Esophagus squamous epithelium (tissue), 5 donors: ENCODE data around the gene H19. TPM values are rescaled to one million over a fixed set of nuclear protein-coding genes. Genes with fewer than 3 reads are reported as not detected.

ENCODE experiments used
- DNase-seq: peaks from one replicate; lab custom pipeline; 2025; lab: John Stamatoyannopoulos, UW
- H3K27ac ChIP-seq, 4 donors: fragments of 200-600 bp; sonication (generic); one replicate each; pipeline ENCODE4 v1.5.1; 2016 to 2019; ENCODE audit warnings: mild to moderate bottlenecking in 1 of 4
- H3K27me3 ChIP-seq, 4 donors: fragments of 200-600 bp; sonication (generic); 1 replicate in 3 of 4; 2 replicates in 1 of 4; pipeline versions ENCODE4 v1.5.1 to v1.6.0; 2017 to 2021; ENCODE audit warnings: antibody characterized with exemption in 1 of 4
- H3K36me3 ChIP-seq, 3 donors: fragments of 200-600 bp; sonication (generic); one replicate each; pipeline ENCODE4 v1.5.1; 2016 to 2019
- H3K4me1 ChIP-seq, 3 donors: fragments of 200-600 bp; sonication (generic); one replicate each; pipeline ENCODE4 v1.5.1; 2017 to 2019
- H3K4me3 ChIP-seq, 4 donors: fragments of 200-600 bp; sonication (generic); 1 replicate in 3 of 4; 2 replicates in 1 of 4; pipeline ENCODE4 v1.5.1; 2016 to 2019; ENCODE audit warnings: mild to moderate bottlenecking in 2 of 4, moderate library complexity in 1 of 4
- H3K9me3 ChIP-seq, 3 donors: fragments of 200-600 bp; sonication (generic); one replicate each; pipeline ENCODE4 v1.5.1; 2016 to 2019
- CTCF ChIP-seq, 6 experiments: fragments of 450-650 bp in 4 of 6; fragments of 200-600 bp in 2 of 6; sonication (generic) in 2 of 6; IDR thresholded peaks; one replicate each; pipeline ENCODE4 v1.5.1; 2016 to 2019; ENCODE audit warnings: antibody characterized with exemption in 6 of 6, mild to moderate bottlenecking in 4 of 6, moderate library complexity in 4 of 6
- POLR2A ChIP-seq, 4 donors: fragments of 450-650 bp; IDR thresholded peaks; one replicate each; pipeline ENCODE4 v1.6.1; 2017; ENCODE audit warnings: antibody characterized with exemption in 4 of 4, mild to moderate bottlenecking in 4 of 4, moderate library complexity in 3 of 4
- WGBS, 2 donors: methylation state at CpG; one replicate each; pipeline ENCODE4 v1.1.5; 2018; 5-methylcytosine and 5-hydroxymethylcytosine counted together
- intact Hi-C: fragments of 100-400 bp; cut with DNase I; formaldehyde crosslinking; loops from one replicate; pipeline ENCODE4 v1.15.0; 2022
- total RNA-seq, 4 donors: library from RNA; depleted of rRNA; stranded (reverse); fragments of >200 nt; gene quantifications; one replicate each; pipeline ENCODE4 v1.1.0, GENCODE V29; 2016
- donor health status: DM: yes; HTN: yes; CAD: no.

H19 gene
- total RNA-seq, 4 donors from 2014 or later = 4.7 to 121 (median 47.8) TPM

GRCh38 chr11:2004466-2004865, 6.8 kb upstream of the H19 start:
- Histone ChIP-seq H3K4me1 (no peaks in the 10 kb centered on the region), H3K36me3 (no peaks in the 10 kb centered on the region), H3K4me3 (no peak overlapping the region), H3K27ac (no peak overlapping the region), H3K27me3 (no peaks in the 10 kb centered on the region), H3K9me3 (no peaks in the 10 kb centered on the region)
- TF ChIP-seq CTCF (IDR thresholded peaks at IDR 0.05) = no peak
- TF ChIP-seq POLR2A (IDR thresholded peaks at IDR 0.05) = no peak
- DNase-seq = no peak
- no CpG with 5 or more reads among the region's 13 CpGs for WGBS, 2 donors
- intact Hi-C loops = no loop called here

- H3K4me3 ChIP-seq = no peak overlapping the region
- no peak for DNase-seq
- no peaks in the 10 kb centered on the region for H3K9me3 ChIP-seq
- no CpG with 5 or more reads among the region's 19 CpGs for WGBS, 2 donors
- intact Hi-C loops = no loop called here
- TF ChIP-seq POLR2A (IDR thresholded peaks at IDR 0.05) = no peak
- no peak for TF ChIP-seq CTCF (IDR thresholded peaks at IDR 0.05)
- no peak overlapping the region for H3K27ac ChIP-seq
- no peaks in the 10 kb centered on the region for H3K4me1 ChIP-seq
- no peaks in the 10 kb centered on the region for H3K36me3 ChIP-seq
- H3K27me3 ChIP-seq = no peaks in the 10 kb centered on the region
Observed at GRCh38 chr11:2002807-2003206, 5.2 kb upstream of the H19 start.

GRCh38 chr11:2002042-2002776, 4.6 kb upstream of the H19 start:
- Histone ChIP-seq H3K27ac (no peak overlapping the region), H3K27me3 (no peaks in the 10 kb centered on the region), H3K9me3 (no peaks in the 10 kb centered on the region), H3K4me3 (no peak overlapping the region), H3K4me1 (no peaks in the 10 kb centered on the region), H3K36me3 (no peaks in the 10 kb centered on the region)
- intact Hi-C loops = no loop called here
- TF ChIP-seq POLR2A (IDR thresholded peaks at IDR 0.05) (no peak), CTCF (IDR thresholded peaks at IDR 0.05) (no peak)
- DNase-seq = no peak
- no CpG with 5 or more reads among the region's 42 CpGs for WGBS, 2 donors

GRCh38 chr11:1998861-1999260, 1.2 kb upstream of the H19 start:
- intact Hi-C loops = no loop called here
- Histone ChIP-seq H3K36me3 (no peaks in the 10 kb centered on the region), H3K27ac (no peak overlapping the region), H3K4me1 (no peaks in the 10 kb centered on the region), H3K9me3 (no peaks in the 10 kb centered on the region), H3K4me3 (no peak overlapping the region), H3K27me3 (no peaks in the 10 kb centered on the region)
- WGBS, 2 donors = no CpG with 5 or more reads among the region's 15 CpGs
- TF ChIP-seq CTCF (IDR thresholded peaks at IDR 0.05) (no peak), POLR2A (IDR thresholded peaks at IDR 0.05) (no peak)
- no peak for DNase-seq

GRCh38 chr11:1998290-1998689, 648 bp upstream of the H19 start:
- no peaks in the 10 kb centered on the region for H3K9me3 ChIP-seq
- intact Hi-C loops = no loop called here
- H3K4me1 ChIP-seq = no peaks in the 10 kb centered on the region
- no CpG with 5 or more reads among the region's 28 CpGs for WGBS, 2 donors
- H3K4me3 ChIP-seq = no peak overlapping the region
- H3K27me3 ChIP-seq = no peaks in the 10 kb centered on the region
- H3K36me3 ChIP-seq = no peaks in the 10 kb centered on the region
- no peak for DNase-seq
- TF ChIP-seq POLR2A (IDR thresholded peaks at IDR 0.05) (no peak), CTCF (IDR thresholded peaks at IDR 0.05) (no peak)
- H3K27ac ChIP-seq = no peak overlapping the region
